T-cell (primary cell): ENCODE measurements around the gene CST9. TPM values are rescaled to one million over a fixed set of nuclear protein-coding genes. Genes with fewer than 3 reads are reported as not detected.
A peak's percentile ranks its signal among the peaks of the same experiment; 100 is the strongest.

Source experiments
- ATAC-seq, 4 experiments: fragments of 200-7000 bp in 3 of 4; fragments of 150-1000 bp in 1 of 4; cut with Tn5 transposase; replicated peaks in 1 of 4; 1 replicate in 3 of 4; 2 replicates in 1 of 4; pipeline ENCODE4 v1.10.0; 2021; ENCODE audit warnings: moderate library complexity in 3 of 4, mild to moderate bottlenecking in 2 of 4, moderate number of reproducible peaks in 1 of 4
- CTCF ChIA-PET, 2 donors: fragments of 300-600 bp; sonication (Branson Sonifier 250); formaldehyde crosslinking; loops; one replicate each; lab custom pipeline; 2022; ENCODE audit warnings: antibody characterized with exemption in 2 of 2; lab: Charles Lee
- POLR2A ChIA-PET, 2 donors: fragments of 300-600 bp; sonication (Branson Sonifier 250); formaldehyde crosslinking; loops; one replicate each; lab custom pipeline; 2022; ENCODE audit warnings: antibody characterized with exemption in 2 of 2; lab: Charles Lee
- DNase-seq, 35 experiments: peaks; one replicate each; pipeline versions ENCODE4 v3.0.0 to v3.0.0-alpha.2; 2013 to 2023
- H3K27ac ChIP-seq: one replicate; pipeline ENCODE4 v1.5.1; 2013; ENCODE audit warnings: low read length
- H3K27me3 ChIP-seq, 2 experiments: replicated peaks in 1 of 2; 1 replicate in 1 of 2; 2 replicates in 1 of 2; pipeline versions ENCODE4 v1.6.1 to v1.7.0; 2013; ENCODE audit warnings: low read length in 1 of 2, mixed read lengths in 1 of 2; ENCODE audit not compliant: control insufficient read depth in 2 of 2, insufficient read depth in 2 of 2; ENCODE audit errors: extremely low read depth in 1 of 2
- H3K36me3 ChIP-seq, 2 donors: 1 replicate in 1 of 2; 2 replicates in 1 of 2; pipeline versions ENCODE4 v1.6.1 to v1.7.0; 2013; ENCODE audit warnings: low read length in 1 of 2; ENCODE audit not compliant: control insufficient read depth in 2 of 2, insufficient read depth in 1 of 2; ENCODE audit errors: extremely low read depth in 1 of 2
- H3K4me1 ChIP-seq, 2 experiments: 1 replicate in 1 of 2; 2 replicates in 1 of 2; pipeline versions ENCODE4 v1.6.1 to v1.7.0; 2013; ENCODE audit warnings: low read length in 2 of 2, mixed read lengths in 1 of 2; ENCODE audit not compliant: insufficient read depth in 2 of 2, control insufficient read depth in 1 of 2; ENCODE audit errors: extremely low read depth in 1 of 2
- H3K4me3 ChIP-seq, 2 donors: 1 replicate in 1 of 2; 2 replicates in 1 of 2; pipeline versions ENCODE4 v1.5.1 to v1.7.0; 2013; ENCODE audit warnings: mild to moderate bottlenecking in 2 of 2, low read length in 1 of 2, moderate library complexity in 1 of 2; ENCODE audit not compliant: control insufficient read depth in 1 of 2; ENCODE audit errors: extremely low read depth in 1 of 2
- H3K9me3 ChIP-seq: 2 replicates; pipeline ENCODE4 v1.7.0; 2013
- H3K27ac Mint-ChIP-seq, 2 donors: one replicate each; pipeline ENCODE4 v1.8.0; 2020 to 2021; ENCODE audit warnings: mild to moderate bottlenecking in 2 of 2, mixed read lengths in 2 of 2
- H3K27me3 Mint-ChIP-seq, 2 donors: one replicate each; pipeline ENCODE4 v1.8.0; 2021 to 2022; ENCODE audit warnings: mixed read lengths in 2 of 2
- H3K36me3 Mint-ChIP-seq: one replicate; pipeline ENCODE4 v1.8.0; 2021; ENCODE audit warnings: mixed read lengths
- H3K4me1 Mint-ChIP-seq, 3 donors: one replicate each; pipeline ENCODE4 v1.8.0; 2020 to 2022; ENCODE audit warnings: mixed read lengths in 3 of 3, mild to moderate bottlenecking in 1 of 3
- H3K4me3 Mint-ChIP-seq, 3 donors: one replicate each; pipeline ENCODE4 v1.8.0; 2020 to 2022; ENCODE audit warnings: mild to moderate bottlenecking in 3 of 3, mixed read lengths in 3 of 3, moderate library complexity in 3 of 3
- H3K9me3 Mint-ChIP-seq, 3 donors: one replicate each; pipeline ENCODE4 v1.8.0; 2020 to 2022; ENCODE audit warnings: mixed read lengths in 3 of 3
- WGBS: methylation state at CpG from one replicate; pipeline ENCODE4 v1.1.5; 2013; ENCODE audit warnings: missing lambda C conversion rate; ENCODE audit not compliant: insufficient coverage; 5-methylcytosine and 5-hydroxymethylcytosine counted together
- total RNA-seq, 35 experiments: library from RNA in 6 of 35; stranded (reverse) in 6 of 35; fragments of 120-200 nt in 1 of 35; gene quantifications; one replicate each; pipeline versions ENCODE4 v1.2.1 to v1.2.4 and lab custom pipeline; 2013 to 2026

Gene CST9
- total RNA-seq, 5 donors from 2014 or later (not counting 1 experiment from before 2014, with no cell fraction given), result not detected

GRCh38 chr20:23613676-23614075, 8.0 kb upstream of the CST9 start:
- Histone ChIP-seq H3K4me3 (no peak overlapping the region), H3K27me3 (no peaks in the 10 kb centered on the region), H3K4me1 (no peaks in the 10 kb centered on the region), H3K27ac (no peak overlapping the region), H3K9me3 (no peaks in the 10 kb centered on the region), H3K36me3 (no peaks in the 10 kb centered on the region)
- CTCF ChIA-PET, result no interaction called here
- POLR2A ChIA-PET, result no interaction called here
- no peaks in the 10 kb centered on the region for H3K9me3 Mint-ChIP-seq
- DNase-seq (no peak), ATAC-seq (no peak)
- no peaks in the 10 kb centered on the region for H3K4me1 Mint-ChIP-seq
- H3K27ac Mint-ChIP-seq, result no peak overlapping the region
- H3K4me3 Mint-ChIP-seq, result no peak overlapping the region
- no peaks in the 10 kb centered on the region for H3K36me3 Mint-ChIP-seq
- peaks cover 6 to 7% of the 10 kb centered on the region in 2 donors for H3K27me3 Mint-ChIP-seq

GRCh38 chr20:23612396-23612795, 6.7 kb upstream of the CST9 start:
- ChIA-PET POLR2A (no interaction called here), CTCF (no interaction called here)
- 68% methylated on average over 2 of the region's 2 CpGs for WGBS
- no peaks in the 10 kb centered on the region for H3K9me3 Mint-ChIP-seq
- H3K4me1 ChIP-seq, result no peaks in the 10 kb centered on the region
- no peaks in the 10 kb centered on the region for H3K36me3 Mint-ChIP-seq
- no peak for ATAC-seq
- no peak overlapping the region for H3K4me3 ChIP-seq
- no peaks in the 10 kb centered on the region for H3K36me3 ChIP-seq
- no peak overlapping the region for H3K4me3 Mint-ChIP-seq
- no peak for DNase-seq
- H3K27me3 Mint-ChIP-seq, result no peaks in the 10 kb centered on the region
- H3K27ac Mint-ChIP-seq, result no peak overlapping the region
- no peaks in the 10 kb centered on the region for H3K4me1 Mint-ChIP-seq
- H3K9me3 ChIP-seq, result no peaks in the 10 kb centered on the region
- peaks cover 0 to 4% of the 10 kb centered on the region in 2 experiments for H3K27me3 ChIP-seq
- H3K27ac ChIP-seq, result no peak overlapping the region

GRCh38 chr20:23609486-23610109, 3.9 kb upstream of the CST9 start:
- Mint-ChIP-seq H3K4me3 (no peak overlapping the region), H3K9me3 (no peaks in the 10 kb centered on the region), H3K27ac (no peak overlapping the region), H3K4me1 (no peaks in the 10 kb centered on the region), H3K27me3 (no peaks in the 10 kb centered on the region), H3K36me3 (no peaks in the 10 kb centered on the region)
- H3K4me3 ChIP-seq, result no peak overlapping the region
- peaks cover 0 to 17% of the 10 kb centered on the region in 2 experiments for H3K27me3 ChIP-seq
- no peaks in the 10 kb centered on the region for H3K36me3 ChIP-seq
- no peaks in the 10 kb centered on the region for H3K9me3 ChIP-seq
- H3K4me1 ChIP-seq, result peaks cover 0 to 8% of the 10 kb centered on the region in 2 experiments
- no peak overlapping the region for H3K27ac ChIP-seq
- POLR2A ChIA-PET, result interaction anchor here in 1 of 2 donors (0.5 kb wide), 1 partner anchor 511 kb away, joined by 7 read pairs; no protein-coding TSS in a partner anchor
- no CpG with 5 or more reads among the region's 5 CpGs for WGBS
- ATAC-seq (no peak), DNase-seq (no peak)
- CTCF ChIA-PET, result interaction anchor here in 1 of 2 donors (0.6 kb wide), 1 partner anchor 177 kb away, joined by 7 read pairs; no protein-coding TSS in a partner anchor

GRCh38 chr20:23608251-23608846, 2.6 kb upstream of the CST9 start:
- DNase-seq (no peak), ATAC-seq (no peak)
- ChIA-PET POLR2A (interaction anchor here in 1 of 2 donors (0.5 kb wide), 1 partner anchor 1266 kb away, joined by 3 read pairs; no protein-coding TSS in a partner anchor), CTCF (no interaction called here)
- no peaks in the 10 kb centered on the region for H3K27me3 Mint-ChIP-seq
- no peaks in the 10 kb centered on the region for H3K9me3 Mint-ChIP-seq
- H3K27ac Mint-ChIP-seq, result no peak overlapping the region
- no peak overlapping the region for H3K4me3 Mint-ChIP-seq
- Histone ChIP-seq H3K4me1 (peaks cover 0 to 8% of the 10 kb centered on the region in 2 experiments), H3K27me3 (peaks cover 0 to 18% of the 10 kb centered on the region in 2 experiments), H3K36me3 (no peaks in the 10 kb centered on the region), H3K9me3 (no peaks in the 10 kb centered on the region), H3K27ac (no peak overlapping the region), H3K4me3 (no peak overlapping the region)
- H3K36me3 Mint-ChIP-seq, result no peaks in the 10 kb centered on the region
- H3K4me1 Mint-ChIP-seq, result no peaks in the 10 kb centered on the region
- 85% methylated on average over 15 of the region's 18 CpGs for WGBS

- CTCF ChIA-PET, result interaction anchor here in 1 of 2 donors (0.9 to 1.6 kb wide), 2 partner anchors 186 to 258 kb away, joined by 4 read pairs; partner anchors contain the start of gene NAPB
- Mint-ChIP-seq H3K4me1 (no peaks in the 10 kb centered on the region), H3K27ac (no peak overlapping the region), H3K4me3 (no peak overlapping the region), H3K36me3 (no peaks in the 10 kb centered on the region), H3K9me3 (no peaks in the 10 kb centered on the region), H3K27me3 (peaks cover 0 to under 1% of the 10 kb centered on the region in 2 donors)
- H3K36me3 ChIP-seq, result no peaks in the 10 kb centered on the region
- H3K4me1 ChIP-seq, result peaks cover 0 to 8% of the 10 kb centered on the region in 2 experiments
- no peak overlapping the region for H3K27ac ChIP-seq
- no peak overlapping the region for H3K4me3 ChIP-seq
- ATAC-seq, result no peak
- H3K9me3 ChIP-seq, result no peaks in the 10 kb centered on the region
- no peak for DNase-seq
- POLR2A ChIA-PET, result interaction anchor here in 1 of 2 donors (0.5 kb wide), 1 partner anchor 1265 kb away, joined by 3 read pairs; no protein-coding TSS in a partner anchor
- WGBS, result 82% methylated on average over 14 of the region's 14 CpGs
- peaks cover 0 to 25% of the 10 kb centered on the region in 2 experiments for H3K27me3 ChIP-seq
Measured at GRCh38 chr20:23607497-23608245, 2.0 kb upstream of the CST9 start.

GRCh38 chr20:23606652-23607049, 934 bp upstream of the CST9 start:
- no peaks in the 10 kb centered on the region for H3K9me3 Mint-ChIP-seq
- WGBS, result 17% methylated on average over 5 of the region's 9 CpGs
- Histone ChIP-seq H3K27me3 (peaks cover 0 to 33% of the 10 kb centered on the region in 2 experiments), H3K27ac (no peak overlapping the region), H3K9me3 (no peaks in the 10 kb centered on the region), H3K36me3 (no peaks in the 10 kb centered on the region), H3K4me3 (no peak overlapping the region), H3K4me1 (peaks cover 0 to 8% of the 10 kb centered on the region in 2 experiments)
- H3K27ac Mint-ChIP-seq, result no peak overlapping the region
- no peaks in the 10 kb centered on the region for H3K36me3 Mint-ChIP-seq
- CTCF ChIA-PET, result interaction anchor here (0.9 to 1.6 kb wide), 4 partner anchors 14 to 257 kb away, joined by 3 to 5 read pairs (median 4); partner anchors contain the start of gene NAPB (in 1 of the 2)
- H3K27me3 Mint-ChIP-seq, result peaks cover 0 to 6% of the 10 kb centered on the region in 2 donors
- DNase-seq (peak in 34 of 35 experiments; percentile 11 to 72 (median 50)), ATAC-seq (peak; percentile 45 to 59 (median 56))
- no peak overlapping the region for H3K4me3 Mint-ChIP-seq
- POLR2A ChIA-PET, result no interaction called here
- no peaks in the 10 kb centered on the region for H3K4me1 Mint-ChIP-seq
